ENCODE results near the gene ZNF76. TPM values are rescaled to one million over a fixed set of nuclear protein-coding genes. Genes with fewer than 3 reads are reported as not detected.
A peak's percentile ranks its signal among the peaks of the same experiment; 100 is the strongest.

ZNF76 gene
- total and polyA plus RNA-seq, 10 of the 15 experiments (the other 5 are each of a cell fraction or from before 2014, with no cell fraction given), result 2.8 to 41.0 (median 24.8) TPM

GRCh38 chr6:35267897-35268296 lies 8.4 kb downstream of the ZNF76 start:
- ChIA-PET RAD21 (ENCODE audit: unreplicated experiment) (no interaction called here), POLR2A (interaction anchor here (0.7 to 1.5 kb wide), 2 partner anchors 8 to 208 kb away, joined by 5 to 6 read pairs; partner anchors contain the start of gene ZNF76), CTCF (interaction anchor here (1.1 to 1.8 kb wide), 2 partner anchors 27 to 29 kb away, joined by 3 to 6 read pairs; partner anchors contain the start of gene DEF6), SMC1A (ENCODE audit: uncharacterized antibody, unreplicated experiment) (interaction anchor here (1.1 kb wide), 1 partner anchor 183 kb away, joined by 3 read pairs; no protein-coding TSS in a partner anchor)
- DNase-seq (ENCODE audit: low read depth, low spot score) (no peak), FAIRE-seq (no peak), ATAC-seq (no peak)
- no TSS peak for BruUV-seq (replicated peaks)
- Histone ChIP-seq H3K4me3 (no peak overlapping the region), H2AFZ (ENCODE audit: control insufficient read depth, low read depth, low read length) (no peak overlapping the region), H3K27me3 (replicated peaks in 1 of 2; ENCODE audit: control insufficient read depth in 2 of 2, insufficient read depth in 2 of 2, low read length in 1 of 2) (no peaks in the 10 kb centered on the region), H3K36me3 (ENCODE audit: control insufficient read depth in 2 of 2, insufficient read depth in 2 of 2, low read length in 1 of 2) (no peaks in the 10 kb centered on the region), H3K9me3 (replicated peaks; ENCODE audit: control insufficient read depth, insufficient read depth, low read length) (no peaks in the 10 kb centered on the region), H3K27ac (ENCODE audit: control insufficient read depth, insufficient read depth) (no peak overlapping the region), H3K4me2 (ENCODE audit: control insufficient read depth, insufficient read depth) (no peak overlapping the region), H3K79me2 (ENCODE audit: control insufficient read depth, insufficient read depth, low read length) (peaks cover 3% of the 10 kb centered on the region), H4K20me1 (ENCODE audit: control insufficient read depth, insufficient read depth) (no peaks in the 10 kb centered on the region), H3K4me1 (ENCODE audit: control insufficient read depth, insufficient read depth, low read length) (peaks cover 9% of the 10 kb centered on the region), H3K9ac (ENCODE audit: control insufficient read depth, insufficient read depth, low read length) (no peak overlapping the region)
- 77% methylated on average over 2 of the region's 2 CpGs for WGBS (ENCODE audit: insufficient coverage, insufficient replicate concordance, low lambda C conversion rate, missing lambda C conversion rate)
- TF ChIP-seq EP300 (IDR thresholded peaks at IDR 0.05; ENCODE audit: borderline replicate concordance in 1 of 2, control insufficient read depth in 1 of 2, low read depth in 2 of 2, low read length in 2 of 2) (no peak), ZNF274 (IDR thresholded peaks at IDR 0.05; ENCODE audit: insufficient read depth, insufficient read length) (no peak), RFX5 (IDR thresholded peaks at IDR 0.05; ENCODE audit: low read depth, low read length) (no peak), ZBED1 (IDR thresholded peaks at IDR 0.05; ENCODE audit: borderline replicate concordance) (no peak), MTA2 (IDR thresholded peaks at IDR 0.05; ENCODE audit: low read depth) (peak; percentile 79), IKZF2 (IDR thresholded peaks at IDR 0.05) (peak in 1 of 2 experiments; percentile 30; a peak in 1 of 4 replicates), MEF2B (IDR thresholded peaks at IDR 0.05; ENCODE audit: partially characterized antibody, poor library complexity, severe bottlenecking) (no peak), ZNF24 (IDR thresholded peaks at IDR 0.05) (peak; percentile 59; the same call in 1 of the 2 replicates), ZSCAN29 (IDR thresholded peaks at IDR 0.05) (no peak), IKZF1 (conservative IDR thresholded peaks at IDR 0.05) (0 out of 2 replicates have a peak, but pooled peaks have one; percentile 24)
- in situ Hi-C loops (cut with MboI), result no loop called here
- intact Hi-C loops (cut with micrococcal nuclease; ENCODE audit: unreplicated experiment), result no loop called here

All from GM12878 (cell line).